AG04449 (cell line): ENCODE data around the gene ATP10B.

Experiments
- CTCF ChIA-PET: fragments of 350-600 bp; formaldehyde crosslinking; extraction: SDS; loops from one replicate; lab custom pipeline; 2021; ENCODE audit warnings: antibody characterized with exemption; lab: Yijun Ruan, JAX
- POLR2A ChIA-PET: fragments of 400-600, 350-600 bp; formaldehyde crosslinking; extraction: SDS; loops from one replicate; lab custom pipeline; 2020; ENCODE audit warnings: antibody characterized with exemption, inconsistent platforms; lab: Yijun Ruan, JAX
- DNase-seq: peaks from one replicate; pipeline ENCODE4 v3.0.0-alpha.2; 2010; ENCODE audit warnings: low read depth, low spot score
- H3K4me3 ChIP-seq: 2 replicates; pipeline ENCODE4 v1.5.1; 2011; ENCODE audit warnings: low read depth, mild to moderate bottlenecking, control low read depth, low read length
- CTCF ChIP-seq: IDR thresholded peaks from one replicate; pipeline ENCODE4 v1.5.1; 2011; ENCODE audit warnings: mild to moderate bottlenecking, moderate library complexity, low read length, control low read depth, inconsistent platforms; ENCODE audit not compliant: insufficient read depth; ENCODE audit errors: missing control alignments

The ATP10B gene

DNA sequence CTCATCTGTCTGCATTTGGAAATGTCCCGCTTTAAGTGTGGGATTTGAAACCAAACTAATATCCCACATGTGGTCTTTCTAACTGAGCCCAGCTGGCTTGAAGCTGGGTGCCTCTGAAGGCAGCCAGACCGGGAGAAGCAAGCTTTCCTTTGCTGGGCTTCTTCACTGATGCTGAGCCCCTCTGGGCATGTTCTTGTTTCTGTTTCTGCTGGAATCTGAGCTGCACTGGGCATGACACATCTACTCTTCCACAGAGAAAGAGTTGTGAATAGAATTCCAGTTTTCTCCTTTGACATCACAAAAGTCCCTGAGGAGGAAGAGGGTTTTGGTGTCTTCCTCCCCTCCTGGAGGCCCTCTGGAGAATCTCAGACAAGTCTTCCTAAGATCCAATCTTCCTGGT lies 179.5 kb downstream of the ATP10B start:
- ChIA-PET POLR2A (no interaction called here), CTCF (no interaction called here)
- TF ChIP-seq CTCF: no peak
- DNase-seq: no peak
- H3K4me3 ChIP-seq: no peak overlapping the region

- no peak for DNase-seq
- POLR2A ChIA-PET: no interaction called here
- TF ChIP-seq CTCF: no peak
- no peak overlapping the region for H3K4me3 ChIP-seq
- CTCF ChIA-PET: no interaction called here
Observed at GRCh38 chr5:160668356-160668755, 183.7 kb downstream of the ATP10B start.

DNA sequence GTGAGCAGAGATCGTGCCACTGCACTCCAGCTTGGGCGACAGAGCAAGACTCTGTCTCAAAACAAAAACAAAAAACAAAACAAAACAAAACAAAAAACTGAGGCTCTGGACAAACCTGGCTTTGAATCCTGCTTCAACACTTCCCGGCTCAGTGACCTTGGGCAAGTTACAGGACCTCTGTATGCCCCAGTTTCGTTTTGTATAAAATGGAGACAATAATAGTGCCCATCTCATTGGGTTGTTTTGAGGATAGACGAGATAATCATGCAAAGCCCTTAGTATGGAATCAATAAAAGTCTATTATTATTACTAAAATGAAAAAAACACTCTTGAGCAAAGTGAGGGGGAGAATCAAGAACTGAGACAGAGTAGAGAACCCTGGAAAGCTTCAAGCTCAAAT lies 184.9 kb downstream of the ATP10B start:
- no peak for DNase-seq
- TF ChIP-seq CTCF: no peak
- no peak overlapping the region for H3K4me3 ChIP-seq
- ChIA-PET POLR2A (no interaction called here), CTCF (no interaction called here)

- CTCF ChIA-PET: no interaction called here
- POLR2A ChIA-PET: no interaction called here
Observed at GRCh38 chr5:160665460-160665859, 186.6 kb downstream of the ATP10B start.

DNA sequence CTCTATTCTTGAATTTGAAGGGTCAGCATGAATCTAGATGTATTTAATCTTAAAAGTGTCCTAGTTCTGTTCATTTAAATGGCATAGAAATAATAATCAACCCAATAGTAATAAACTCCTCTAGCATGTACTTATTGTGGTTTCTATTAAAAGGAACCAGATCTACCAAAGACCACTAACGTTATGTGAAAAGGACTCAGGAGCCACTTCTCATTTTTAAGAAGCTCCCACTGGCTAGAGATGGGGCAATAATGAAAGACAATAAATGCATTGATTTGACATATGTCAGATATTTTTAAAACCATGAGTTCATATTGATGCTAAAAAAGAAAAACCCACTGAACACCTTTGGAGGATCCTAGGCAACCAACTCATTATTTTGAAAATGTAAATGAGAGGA lies 191.9 kb downstream of the ATP10B start:
- no peak for TF ChIP-seq CTCF
- no peak overlapping the region for H3K4me3 ChIP-seq
- no peak for DNase-seq
- ChIA-PET POLR2A (no interaction called here), CTCF (no interaction called here)

More at GRCh38 chr5:160665460-160665859, 186.6 kb downstream of the ATP10B start:
- DNase-seq: no peak
- H3K4me3 ChIP-seq: no peak overlapping the region
- no peak for TF ChIP-seq CTCF

DNA sequence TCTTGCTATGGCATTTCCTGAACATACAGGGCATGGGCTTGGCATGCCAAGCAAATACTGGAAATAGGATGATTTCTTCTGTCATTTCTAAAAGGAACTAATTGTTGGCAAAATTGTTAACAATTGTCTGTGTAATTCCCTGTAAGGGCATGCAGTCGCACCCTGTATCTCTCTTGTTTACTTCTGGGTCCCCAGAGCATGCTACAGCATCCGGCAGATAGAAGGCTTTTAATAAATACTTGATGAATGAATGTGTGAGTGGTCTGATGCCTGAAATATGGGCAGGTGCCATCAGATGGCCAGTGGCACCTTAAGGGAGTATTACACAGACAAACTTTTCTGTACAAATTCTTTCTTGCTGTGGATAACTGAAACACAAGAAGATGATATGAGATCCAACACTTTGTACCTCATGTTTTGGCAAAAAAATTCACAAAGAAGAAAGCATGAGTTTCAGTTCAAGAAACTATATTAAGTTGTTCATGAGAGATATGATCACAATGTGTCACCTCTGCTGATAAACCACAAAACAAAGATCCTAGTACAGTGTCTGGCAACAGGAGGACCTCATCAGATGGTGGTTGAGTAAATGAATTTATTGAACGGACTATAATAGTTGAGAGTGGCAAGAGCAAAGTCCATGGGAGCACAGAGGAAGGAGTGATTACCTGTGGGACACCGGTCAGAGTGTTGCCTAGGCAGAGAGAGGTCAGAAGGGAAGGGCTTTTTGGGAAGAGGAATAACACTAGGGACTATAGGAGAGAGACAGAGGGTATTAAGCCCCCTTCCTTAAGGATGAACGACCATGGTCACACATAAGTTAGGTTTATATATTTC lies 194.2 kb downstream of the ATP10B start:
- ChIA-PET CTCF (no interaction called here), POLR2A (no interaction called here)
- no peak for DNase-seq
- no peak for TF ChIP-seq CTCF
- no peak overlapping the region for H3K4me3 ChIP-seq
